Measurements from ENCODE around the gene KREMEN1. TPM values are rescaled to one million over a fixed set of nuclear protein-coding genes. Genes with fewer than 3 reads are reported as not detected.

Gene KREMEN1
- total RNA-seq, 2 experiments from 2014 or later, result not detected

DNA sequence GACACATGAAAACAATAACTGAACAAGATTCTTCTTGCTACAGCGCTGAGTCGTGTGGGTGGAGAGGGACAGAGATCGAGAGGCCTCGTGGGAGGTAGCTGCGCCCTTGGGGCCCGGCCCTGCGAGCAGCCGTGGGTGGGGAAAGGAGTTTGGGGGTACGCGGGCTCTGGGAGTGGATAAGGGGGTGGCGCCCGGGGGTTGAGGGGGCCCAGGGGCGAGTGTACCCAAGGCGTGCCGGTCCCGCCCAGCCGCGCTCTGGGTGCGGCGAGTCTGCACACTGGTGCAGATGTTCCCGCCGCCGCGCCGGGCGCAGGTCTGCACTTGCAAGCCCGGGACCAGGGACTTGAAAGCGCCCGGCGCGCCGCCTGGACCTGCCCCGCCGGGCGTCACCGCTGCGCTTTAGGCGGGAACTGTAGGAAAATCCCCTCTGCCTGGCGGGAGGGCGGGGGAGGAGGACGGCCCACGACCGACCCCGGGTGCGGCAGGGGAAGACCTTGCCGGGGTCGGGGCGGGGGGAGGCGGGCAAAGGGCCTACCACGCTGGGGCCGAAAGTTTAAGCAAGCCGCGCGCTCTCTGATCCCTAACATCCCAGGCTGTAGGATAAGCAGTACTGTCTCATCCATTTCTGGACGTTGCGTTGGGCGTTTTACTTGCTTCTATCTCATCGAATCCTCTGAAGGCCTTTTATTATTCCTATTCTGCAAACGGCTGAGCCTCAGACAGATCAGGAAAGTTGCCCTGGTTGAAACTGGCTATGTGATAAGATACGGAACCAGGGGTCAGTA is 1.4 kb upstream of the KREMEN1 start:
- Mint-ChIP-seq H3K27ac (no peak overlapping the region), H3K4me3 (peak overlapping the region; percentile 89), H3K4me1 (ENCODE audit: low read depth) (peaks cover 28% of the 10 kb centered on the region), H3K27me3 (peaks cover 53% of the 10 kb centered on the region), H3K9me3 (no peaks in the 10 kb centered on the region), H3K36me3 (ENCODE audit: low read depth) (no peaks in the 10 kb centered on the region)
- peak in 5 of 14 experiments; percentile 6 to 69 (median 39) for DNase-seq
- no peaks in the 10 kb centered on the region for H3K36me3 ChIP-seq (ENCODE audit: insufficient read depth, low read length)
- ChIA-PET POLR2A (interaction anchor here (1.5 kb wide), 1 partner anchor 271 kb away, joined by 5 read pairs; the partner anchor contains the start of gene XBP1), CTCF (no interaction called here)
- peaks cover 0 to 14% of the 10 kb centered on the region in 2 experiments for H3K9me3 ChIP-seq (ENCODE audit: control insufficient read depth in 1 of 2, insufficient read depth in 1 of 2, low read length in 2 of 2)
- ATAC-seq (ENCODE audit: poor library complexity), result no peak
- peaks cover 38 to 39% of the 10 kb centered on the region in 2 experiments for H3K27me3 ChIP-seq (ENCODE audit: control insufficient read depth in 1 of 2, insufficient read depth in 2 of 2, low read length in 2 of 2)
- TF ChIP-seq CTCF (IDR thresholded peaks at IDR 0.05), result no peak
- H3K27ac ChIP-seq (ENCODE audit: low read depth in 1 of 2, low read length in 2 of 2), result no peak overlapping the region
- H3K4me3 ChIP-seq (ENCODE audit: low read length), result peak overlapping the region; percentile 49
- intact Hi-C loops (cut with DNase I, micrococcal nuclease), result loop anchor here in 1 of 2 experiments (2.0 to 5.0 kb wide), 3 partner anchors 189 to 1153 kb away; partner anchors contain the start of genes CHEK2, HSCB, PITPNB and ZNRF3
- peaks cover 33% of the 10 kb centered on the region for H3K4me1 ChIP-seq (ENCODE audit: insufficient read depth, low read length)

GRCh38 chr22:29072193-29072978 is 449 bp upstream of the KREMEN1 start:
- H3K4me1 Mint-ChIP-seq (ENCODE audit: low read depth), result peaks cover 28% of the 10 kb centered on the region
- DNase-seq, result peak; percentile 67 to 92 (median 76)
- ChIA-PET POLR2A (interaction anchor here (1.0 to 1.5 kb wide), 3 partner anchors 189 to 299 kb away, joined by 3 to 5 read pairs (median 3); partner anchors contain the start of genes XBP1 and ZNRF3), CTCF (no interaction called here)
- peaks cover 57% of the 10 kb centered on the region for H3K27me3 Mint-ChIP-seq
- H3K4me3 ChIP-seq (ENCODE audit: low read length), result peak overlapping the region; percentile 49
- peaks cover 39 to 44% of the 10 kb centered on the region in 2 experiments for H3K27me3 ChIP-seq (ENCODE audit: control insufficient read depth in 1 of 2, insufficient read depth in 2 of 2, low read length in 2 of 2)
- H3K36me3 Mint-ChIP-seq (ENCODE audit: low read depth), result no peaks in the 10 kb centered on the region
- no peak overlapping the region for H3K27ac ChIP-seq (ENCODE audit: low read depth in 1 of 2, low read length in 2 of 2)
- H3K9me3 ChIP-seq (ENCODE audit: control insufficient read depth in 1 of 2, insufficient read depth in 1 of 2, low read length in 2 of 2), result peaks cover 0 to 14% of the 10 kb centered on the region in 2 experiments
- H3K4me3 Mint-ChIP-seq, result peak overlapping the region; percentile 83
- no peaks in the 10 kb centered on the region for H3K9me3 Mint-ChIP-seq
- peak; percentile 97 for ATAC-seq (ENCODE audit: poor library complexity)
- intact Hi-C loops (cut with DNase I, micrococcal nuclease), result loop anchor here in 1 of 2 experiments (2.0 to 5.0 kb wide), 3 partner anchors 190 to 1154 kb away; partner anchors contain the start of genes CHEK2, HSCB, PITPNB and ZNRF3
- no peak overlapping the region for H3K27ac Mint-ChIP-seq
- TF ChIP-seq CTCF (IDR thresholded peaks at IDR 0.05), result no peak
- H3K36me3 ChIP-seq (ENCODE audit: insufficient read depth, low read length), result no peaks in the 10 kb centered on the region
- peaks cover 33% of the 10 kb centered on the region for H3K4me1 ChIP-seq (ENCODE audit: insufficient read depth, low read length)

- peak in 4 of 14 experiments; percentile 8 to 46 (median 32) for DNase-seq
- Mint-ChIP-seq H3K4me3 (peak overlapping the region; percentile 80), H3K36me3 (ENCODE audit: low read depth) (no peaks in the 10 kb centered on the region), H3K27me3 (peaks cover 70% of the 10 kb centered on the region), H3K27ac (no peak overlapping the region), H3K9me3 (no peaks in the 10 kb centered on the region), H3K4me1 (ENCODE audit: low read depth) (peaks cover 28% of the 10 kb centered on the region)
- peaks cover 33% of the 10 kb centered on the region for H3K4me1 ChIP-seq (ENCODE audit: insufficient read depth, low read length)
- H3K9me3 ChIP-seq (ENCODE audit: control insufficient read depth in 1 of 2, insufficient read depth in 1 of 2, low read length in 2 of 2), result peaks cover 0 to 14% of the 10 kb centered on the region in 2 experiments
- no peak overlapping the region for H3K27ac ChIP-seq (ENCODE audit: low read depth in 1 of 2, low read length in 2 of 2)
- CTCF ChIA-PET, result no interaction called here
- H3K27me3 ChIP-seq (ENCODE audit: control insufficient read depth in 1 of 2, insufficient read depth in 2 of 2, low read length in 2 of 2), result peaks cover 39 to 48% of the 10 kb centered on the region in 2 experiments
- no peak for ATAC-seq (ENCODE audit: poor library complexity)
- TF ChIP-seq CTCF (IDR thresholded peaks at IDR 0.05), result no peak
- intact Hi-C loops (cut with DNase I, micrococcal nuclease), result loop anchor here in 1 of 2 experiments (2.0 to 5.0 kb wide), 3 partner anchors 191 to 1155 kb away; partner anchors contain the start of genes CHEK2, HSCB, PITPNB and ZNRF3
- H3K36me3 ChIP-seq (ENCODE audit: insufficient read depth, low read length), result no peaks in the 10 kb centered on the region
- peak overlapping the region; percentile 51 for H3K4me3 ChIP-seq (ENCODE audit: low read length)
- POLR2A ChIA-PET, result no interaction called here
Measured at GRCh38 chr22:29073618-29074275, 912 bp downstream of the KREMEN1 start.

Data from CD4-positive, alpha-beta T cell (primary cell).